Progenitor cell of endocrine pancreas (in vitro differentiated cells): ENCODE data around the gene EPYC. TPM values are rescaled to one million over a fixed set of nuclear protein-coding genes. Genes with fewer than 3 reads are reported as not detected.

Experiments
- DNase-seq: peaks from one replicate; pipeline ENCODE4 v3.0.0; 2021; ENCODE audit warnings: low spot score; ENCODE audit not compliant: unreplicated experiment
- H3K27ac Mint-ChIP-seq: 2 replicates; pipeline ENCODE4 v1.8.0; 2021; ENCODE audit warnings: mild to moderate bottlenecking, moderate library complexity, mixed read lengths
- H3K27me3 Mint-ChIP-seq: 2 replicates; pipeline ENCODE4 v1.8.0; 2021; ENCODE audit warnings: mixed read lengths
- H3K36me3 Mint-ChIP-seq: 2 replicates; pipeline ENCODE4 v1.8.0; 2022; ENCODE audit warnings: mixed read lengths; ENCODE audit not compliant: insufficient read depth
- H3K4me1 Mint-ChIP-seq: 2 replicates; pipeline ENCODE4 v1.8.0; 2021; ENCODE audit warnings: low read depth, mixed read lengths
- H3K4me3 Mint-ChIP-seq: 2 replicates; pipeline ENCODE4 v1.8.0; 2021; ENCODE audit warnings: low read depth, mild to moderate bottlenecking, moderate library complexity, mixed read lengths
- H3K9me3 Mint-ChIP-seq: 2 replicates; pipeline ENCODE4 v1.8.0; 2021; ENCODE audit warnings: low read depth, mixed read lengths
- CTCF ChIP-seq: fragments of 200-600 bp; sonication (generic); IDR thresholded peaks from one replicate; pipeline ENCODE4 v1.5.0; 2021; ENCODE audit warnings: antibody characterized with exemption, mild to moderate bottlenecking; ENCODE audit not compliant: unreplicated experiment
- long read RNA-seq: library from polyadenylated mRNA; unstranded; transcript quantifications from one replicate; pipeline ENCODE4 v2.0.0, GENCODE V29; 2020
- total RNA-seq: library from RNA; stranded (reverse); gene quantifications from 2 replicates; pipeline ENCODE4 v1.2.1, GENCODE V29; 2021

Gene EPYC
- not detected in 2 replicates for total RNA-seq
- long read RNA-seq: 0 reads

GRCh38 chr12:91004872-91005271 is at the start of gene EPYC:
Gene EPYC (minus strand): TSS chr12:91004972. CDS start chr12:91002565, 2,407 bp downstream.
- Mint-ChIP-seq H3K27ac (no peak within 1 kb of the TSS), H3K4me3 (no peak within 1 kb of the TSS), H3K4me1 (peaks cover 2% of the 10 kb centered on the region), H3K36me3 (no peaks in the 10 kb centered on the region), H3K27me3 (no peaks in the 10 kb centered on the region), H3K9me3 (no peaks in the 10 kb centered on the region)
- DNase-seq: no peak
- TF ChIP-seq CTCF: no peak

GRCh38 chr12:91053951-91054715 is 49.4 kb upstream of the EPYC start:
- no peak overlapping the region for H3K27ac Mint-ChIP-seq
- DNase-seq: no peak
- H3K4me1 Mint-ChIP-seq: no peaks in the 10 kb centered on the region
- no peak overlapping the region for H3K4me3 Mint-ChIP-seq
- no peaks in the 10 kb centered on the region for H3K9me3 Mint-ChIP-seq
- no peaks in the 10 kb centered on the region for H3K36me3 Mint-ChIP-seq
- no peaks in the 10 kb centered on the region for H3K27me3 Mint-ChIP-seq
- no peak for TF ChIP-seq CTCF

- no peaks in the 10 kb centered on the region for H3K36me3 Mint-ChIP-seq
- H3K4me1 Mint-ChIP-seq: no peaks in the 10 kb centered on the region
- H3K27me3 Mint-ChIP-seq: no peaks in the 10 kb centered on the region
- TF ChIP-seq CTCF: no peak
- H3K27ac Mint-ChIP-seq: no peak overlapping the region
- no peak for DNase-seq
- H3K9me3 Mint-ChIP-seq: no peaks in the 10 kb centered on the region
- H3K4me3 Mint-ChIP-seq: no peak overlapping the region
Measured at GRCh38 chr12:91052026-91052425, 47.3 kb upstream of the EPYC start.

- no peak for DNase-seq
- Mint-ChIP-seq H3K9me3 (no peaks in the 10 kb centered on the region), H3K4me3 (no peak overlapping the region), H3K36me3 (no peaks in the 10 kb centered on the region), H3K27ac (no peak overlapping the region), H3K4me1 (no peaks in the 10 kb centered on the region), H3K27me3 (no peaks in the 10 kb centered on the region)
- TF ChIP-seq CTCF: no peak
Measured at GRCh38 chr12:91044586-91044985, 39.8 kb upstream of the EPYC start.

- Mint-ChIP-seq H3K36me3 (no peaks in the 10 kb centered on the region), H3K9me3 (no peaks in the 10 kb centered on the region), H3K27ac (no peak overlapping the region), H3K27me3 (no peaks in the 10 kb centered on the region), H3K4me1 (no peaks in the 10 kb centered on the region), H3K4me3 (no peak overlapping the region)
- no peak for TF ChIP-seq CTCF
- no peak for DNase-seq
Measured at GRCh38 chr12:91043408-91043807, 38.6 kb upstream of the EPYC start.
